ENCODE measurements around the gene CAMK1D.
"Not testable (repeated sequence)": the region's sequence is repeated elsewhere in the genome, so short reads cannot be mapped to it uniquely, and the experiment has no call there.

Gene CAMK1D

GRCh38 chr10:12340937-12341336 lies 8.4 kb upstream of the CAMK1D start:
- DNase-seq (ENCODE audit: low spot score) = no peak

GRCh38 chr10:12341526-12341925 lies 7.8 kb upstream of the CAMK1D start:
- no peak for DNase-seq (ENCODE audit: low spot score)

GRCh38 chr10:12344375-12345110 lies 4.8 kb upstream of the CAMK1D start:
- no peak for DNase-seq (ENCODE audit: low spot score)

GRCh38 chr10:12346707-12347106 lies 2.6 kb upstream of the CAMK1D start:
- DNase-seq (ENCODE audit: low spot score) = no peak

- no peak for DNase-seq (ENCODE audit: low spot score)
Measured at GRCh38 chr10:12348294-12348869, 965 bp upstream of the CAMK1D start.

- DNase-seq (ENCODE audit: low spot score) = no peak
Measured at GRCh38 chr10:12349629-12350166, 351 bp downstream of the CAMK1D start.

- DNase-seq (ENCODE audit: low spot score) = peak; percentile 39
Measured at GRCh38 chr10:12350167-12350872, 973 bp downstream of the CAMK1D start.

GRCh38 chr10:12350925-12351324 lies 1.6 kb downstream of the CAMK1D start:
- no peak for DNase-seq (ENCODE audit: low spot score)

GRCh38 chr10:12351447-12351846 lies 2.1 kb downstream of the CAMK1D start:
- DNase-seq (ENCODE audit: low spot score) = no peak

- DNase-seq (ENCODE audit: low spot score) = no peak
Measured at GRCh38 chr10:12351889-12352288, 2.5 kb downstream of the CAMK1D start.

- no peak for DNase-seq (ENCODE audit: low spot score)
Measured at GRCh38 chr10:12353399-12354242, 4.3 kb downstream of the CAMK1D start.

GRCh38 chr10:12354696-12355095 lies 5.3 kb downstream of the CAMK1D start:
- not testable (repeated sequence) for DNase-seq (ENCODE audit: low spot score)

- no peak for DNase-seq (ENCODE audit: low spot score)
Measured at GRCh38 chr10:12355384-12355783, 6.0 kb downstream of the CAMK1D start.

GRCh38 chr10:12357525-12358151 lies 8.3 kb downstream of the CAMK1D start:
- no peak for DNase-seq (ENCODE audit: low spot score)

- no peak for DNase-seq (ENCODE audit: low spot score)
Measured at GRCh38 chr10:12358863-12359564, 9.7 kb downstream of the CAMK1D start.

- no peak for DNase-seq (ENCODE audit: low spot score)
Measured at GRCh38 chr10:12360461-12360860, 11.1 kb downstream of the CAMK1D start.

GRCh38 chr10:12361115-12361514 lies 11.8 kb downstream of the CAMK1D start:
- DNase-seq (ENCODE audit: low spot score) = not testable (repeated sequence)

GRCh38 chr10:12364559-12364958 lies 15.2 kb downstream of the CAMK1D start:
- DNase-seq (ENCODE audit: low spot score) = no peak

GRCh38 chr10:12367272-12367671 lies 17.9 kb downstream of the CAMK1D start:
- no peak for DNase-seq (ENCODE audit: low spot score)

GRCh38 chr10:12369982-12370381 lies 20.6 kb downstream of the CAMK1D start:
- DNase-seq (ENCODE audit: low spot score) = no peak

GRCh38 chr10:12372846-12373245 lies 23.5 kb downstream of the CAMK1D start:
- DNase-seq (ENCODE audit: low spot score) = no peak
